ENCODE results near the gene TRABD2B. TPM values are rescaled to one million over a fixed set of nuclear protein-coding genes. Genes with fewer than 3 reads are reported as not detected.

TRABD2B gene
- total RNA-seq, 1 experiment from 2014 or later, result 10.3 TPM

DNA sequence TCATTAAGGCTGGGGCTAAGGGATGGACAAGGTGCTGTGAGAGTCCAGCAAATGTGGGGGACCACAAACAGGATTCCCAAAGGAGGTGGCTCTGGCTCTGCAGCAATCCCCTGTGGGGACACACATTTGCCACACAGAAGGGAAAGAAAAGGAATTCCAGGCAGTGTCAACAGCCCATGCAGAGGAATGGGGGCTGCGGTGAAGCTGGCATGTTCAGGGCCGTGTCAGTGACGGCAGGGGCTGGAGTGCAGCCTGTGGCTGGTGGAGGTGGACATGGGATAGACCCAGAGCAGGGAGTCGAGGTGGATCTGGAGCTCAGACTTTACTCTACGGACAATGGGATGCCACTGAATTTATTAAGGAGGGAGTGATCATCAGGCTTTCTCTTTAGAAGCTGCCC, 183.2 kb downstream of the TRABD2B start:
- CTCF ChIA-PET, result no interaction called here

GRCh38 chr1:47812904-47813514, 184.2 kb downstream of the TRABD2B start:
- H3K27me3 Mint-ChIP-seq (ENCODE audit: low read depth), result no peaks in the 10 kb centered on the region
- POLR2A ChIA-PET, result interaction anchor here (0.6 kb wide), 1 partner anchor 1311 kb away, joined by 6 read pairs; no protein-coding TSS in a partner anchor
- H3K36me3 Mint-ChIP-seq, result no peaks in the 10 kb centered on the region
- TF ChIP-seq TEAD4 (CRISPR knock-in tag; IDR thresholded peaks at IDR 0.05) (no peak), GRHL2 (CRISPR knock-in tag; IDR thresholded peaks at IDR 0.05; ENCODE audit: insufficient replicate concordance, severe bottlenecking) (no peak), SMAD4 (CRISPR knock-in tag; IDR thresholded peaks at IDR 0.05) (no peak), FOXJ3 (CRISPR knock-in tag; IDR thresholded peaks at IDR 0.05; ENCODE audit: borderline replicate concordance) (no peak), ELF4 (CRISPR knock-in tag; IDR thresholded peaks at IDR 0.05; ENCODE audit: low read depth) (no peak)
- TF ChIP-seq, protein P1, sequence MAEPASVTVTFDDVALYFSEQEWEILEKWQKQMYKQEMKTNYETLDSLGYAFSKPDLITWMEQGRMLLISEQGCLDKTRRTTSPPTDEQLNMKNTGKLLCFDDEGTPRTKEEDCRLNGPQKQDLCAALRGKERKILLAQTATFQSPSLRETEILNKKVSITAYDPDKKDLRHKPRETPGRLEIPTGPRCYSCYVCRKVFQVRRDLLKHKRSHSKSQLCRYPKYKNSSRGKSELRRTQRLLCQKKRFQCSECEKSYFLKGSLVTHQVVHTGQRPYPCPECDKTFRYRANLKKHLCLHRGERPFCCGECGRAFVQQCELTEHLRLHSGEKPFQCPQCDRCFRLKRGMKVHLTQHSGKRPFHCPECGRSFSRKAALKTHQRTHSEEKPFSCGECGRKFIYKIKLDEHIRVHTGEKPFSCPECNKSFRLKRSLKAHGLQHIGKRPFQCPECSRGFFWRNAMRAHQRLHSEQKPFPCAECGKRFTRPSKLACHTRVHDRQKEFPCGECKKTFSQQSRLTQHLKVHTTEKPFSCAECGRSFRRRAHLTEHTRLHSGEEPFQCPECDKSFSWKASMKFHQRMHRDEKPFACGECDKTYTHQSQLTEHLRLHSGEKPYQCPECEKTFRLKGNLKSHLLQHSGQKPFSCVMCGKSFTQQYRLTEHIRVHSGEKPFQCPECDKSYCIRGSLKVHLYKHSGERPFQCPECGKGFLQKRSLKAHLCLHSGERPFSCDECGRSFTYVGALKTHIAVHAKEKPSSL (CRISPR knock-in tag; conservative IDR thresholded peaks at IDR 0.05), result no peak
- TF ChIP-seq, protein P2, sequence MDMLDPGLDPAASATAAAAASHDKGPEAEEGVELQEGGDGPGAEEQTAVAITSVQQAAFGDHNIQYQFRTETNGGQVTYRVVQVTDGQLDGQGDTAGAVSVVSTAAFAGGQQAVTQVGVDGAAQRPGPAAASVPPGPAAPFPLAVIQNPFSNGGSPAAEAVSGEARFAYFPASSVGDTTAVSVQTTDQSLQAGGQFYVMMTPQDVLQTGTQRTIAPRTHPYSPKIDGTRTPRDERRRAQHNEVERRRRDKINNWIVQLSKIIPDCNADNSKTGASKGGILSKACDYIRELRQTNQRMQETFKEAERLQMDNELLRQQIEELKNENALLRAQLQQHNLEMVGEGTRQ (CRISPR knock-in tag; IDR thresholded peaks at IDR 0.05), result no peak
- H3K4me3 Mint-ChIP-seq, result no peak overlapping the region
- H3K27ac Mint-ChIP-seq, result no peak overlapping the region
- peaks cover 25% of the 10 kb centered on the region for H3K4me1 Mint-ChIP-seq
- H3K9me3 Mint-ChIP-seq, result no peaks in the 10 kb centered on the region
- no peak for DNase-seq (ENCODE audit: low spot score)
- no peak for ATAC-seq
- CTCF ChIA-PET, result no interaction called here

More for the DNA sequence above, 183.2 kb downstream of the TRABD2B start:
- ATAC-seq (no peak), DNase-seq (ENCODE audit: low spot score) (no peak)
- no peaks in the 10 kb centered on the region for H3K9me3 Mint-ChIP-seq
- peak overlapping the region; percentile 26; the same call in 1 of the 2 replicates for H3K27ac Mint-ChIP-seq
- TF ChIP-seq ZNF121 (CRISPR knock-in tag; IDR thresholded peaks at IDR 0.05), result no peak
- TF ChIP-seq, protein P3, sequence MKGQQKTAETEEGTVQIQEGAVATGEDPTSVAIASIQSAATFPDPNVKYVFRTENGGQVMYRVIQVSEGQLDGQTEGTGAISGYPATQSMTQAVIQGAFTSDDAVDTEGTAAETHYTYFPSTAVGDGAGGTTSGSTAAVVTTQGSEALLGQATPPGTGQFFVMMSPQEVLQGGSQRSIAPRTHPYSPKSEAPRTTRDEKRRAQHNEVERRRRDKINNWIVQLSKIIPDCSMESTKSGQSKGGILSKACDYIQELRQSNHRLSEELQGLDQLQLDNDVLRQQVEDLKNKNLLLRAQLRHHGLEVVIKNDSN (CRISPR knock-in tag; IDR thresholded peaks at IDR 0.05), result no peak
- no peak for TF ChIP-seq NFE2L1 (CRISPR knock-in tag; IDR thresholded peaks at IDR 0.05)
- TF ChIP-seq TEAD1 (CRISPR knock-in tag; IDR thresholded peaks at IDR 0.05), result no peak
- no peaks in the 10 kb centered on the region for H3K36me3 Mint-ChIP-seq
- H3K4me1 Mint-ChIP-seq, result peaks cover 25% of the 10 kb centered on the region
- no peak overlapping the region for H3K4me3 Mint-ChIP-seq
- POLR2A ChIA-PET, result no interaction called here
- H3K27me3 Mint-ChIP-seq (ENCODE audit: low read depth), result no peaks in the 10 kb centered on the region

GRCh38 chr1:47810964-47811682, 186.1 kb downstream of the TRABD2B start:
- Mint-ChIP-seq H3K27me3 (ENCODE audit: low read depth) (no peaks in the 10 kb centered on the region), H3K4me3 (no peak overlapping the region), H3K27ac (no peak overlapping the region), H3K9me3 (no peaks in the 10 kb centered on the region), H3K4me1 (peaks cover 25% of the 10 kb centered on the region), H3K36me3 (no peaks in the 10 kb centered on the region)
- ChIA-PET CTCF (no interaction called here), POLR2A (no interaction called here)
- ATAC-seq (no peak), DNase-seq (ENCODE audit: low spot score) (no peak)
- TF ChIP-seq TEAD4 (CRISPR knock-in tag; IDR thresholded peaks at IDR 0.05), result no peak
- no peak for TF ChIP-seq ERG (CRISPR knock-in tag; IDR thresholded peaks at IDR 0.05)
- no peak for TF ChIP-seq ZNF423 (CRISPR knock-in tag; IDR thresholded peaks at IDR 0.05)
- no peak for TF ChIP-seq GRHL2 (CRISPR knock-in tag; IDR thresholded peaks at IDR 0.05; ENCODE audit: insufficient replicate concordance, severe bottlenecking)
- TF ChIP-seq NFATC4 (CRISPR knock-in tag; IDR thresholded peaks at IDR 0.05), result no peak
- TF ChIP-seq NR2C2 (CRISPR knock-in tag; IDR thresholded peaks at IDR 0.05), result no peak
- TF ChIP-seq MYBL2 (CRISPR knock-in tag; IDR thresholded peaks at IDR 0.05), result no peak
- TF ChIP-seq ETV6 (CRISPR knock-in tag; IDR thresholded peaks at IDR 0.05), result no peak
- TF ChIP-seq ZBTB43 (CRISPR knock-in tag; IDR thresholded peaks at IDR 0.05), result no peak
- TF ChIP-seq, protein P2 (CRISPR knock-in tag; IDR thresholded peaks at IDR 0.05), result no peak
- no peak for TF ChIP-seq ZNF232 (CRISPR knock-in tag; IDR thresholded peaks at IDR 0.05)
- TF ChIP-seq, protein P4, sequence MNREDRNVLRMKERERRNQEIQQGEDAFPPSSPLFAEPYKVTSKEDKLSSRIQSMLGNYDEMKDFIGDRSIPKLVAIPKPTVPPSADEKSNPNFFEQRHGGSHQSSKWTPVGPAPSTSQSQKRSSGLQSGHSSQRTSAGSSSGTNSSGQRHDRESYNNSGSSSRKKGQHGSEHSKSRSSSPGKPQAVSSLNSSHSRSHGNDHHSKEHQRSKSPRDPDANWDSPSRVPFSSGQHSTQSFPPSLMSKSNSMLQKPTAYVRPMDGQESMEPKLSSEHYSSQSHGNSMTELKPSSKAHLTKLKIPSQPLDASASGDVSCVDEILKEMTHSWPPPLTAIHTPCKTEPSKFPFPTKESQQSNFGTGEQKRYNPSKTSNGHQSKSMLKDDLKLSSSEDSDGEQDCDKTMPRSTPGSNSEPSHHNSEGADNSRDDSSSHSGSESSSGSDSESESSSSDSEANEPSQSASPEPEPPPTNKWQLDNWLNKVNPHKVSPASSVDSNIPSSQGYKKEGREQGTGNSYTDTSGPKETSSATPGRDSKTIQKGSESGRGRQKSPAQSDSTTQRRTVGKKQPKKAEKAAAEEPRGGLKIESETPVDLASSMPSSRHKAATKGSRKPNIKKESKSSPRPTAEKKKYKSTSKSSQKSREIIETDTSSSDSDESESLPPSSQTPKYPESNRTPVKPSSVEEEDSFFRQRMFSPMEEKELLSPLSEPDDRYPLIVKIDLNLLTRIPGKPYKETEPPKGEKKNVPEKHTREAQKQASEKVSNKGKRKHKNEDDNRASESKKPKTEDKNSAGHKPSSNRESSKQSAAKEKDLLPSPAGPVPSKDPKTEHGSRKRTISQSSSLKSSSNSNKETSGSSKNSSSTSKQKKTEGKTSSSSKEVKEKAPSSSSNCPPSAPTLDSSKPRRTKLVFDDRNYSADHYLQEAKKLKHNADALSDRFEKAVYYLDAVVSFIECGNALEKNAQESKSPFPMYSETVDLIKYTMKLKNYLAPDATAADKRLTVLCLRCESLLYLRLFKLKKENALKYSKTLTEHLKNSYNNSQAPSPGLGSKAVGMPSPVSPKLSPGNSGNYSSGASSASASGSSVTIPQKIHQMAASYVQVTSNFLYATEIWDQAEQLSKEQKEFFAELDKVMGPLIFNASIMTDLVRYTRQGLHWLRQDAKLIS (CRISPR knock-in tag; IDR thresholded peaks at IDR 0.05; ENCODE audit: borderline replicate concordance), result no peak

Measured in WTC11 (cell line).